Loucy (cell line): ENCODE results near the gene CDH4.

Experiments
- H2AFZ ChIP-seq: fragments of 200-600 bp; sonication (generic); 2 replicates; pipeline ENCODE4 v1.6.0; 2016; ENCODE audit warnings: antibody characterized with exemption, mild to moderate bottlenecking, low read length, moderate library complexity
- H3F3A ChIP-seq: fragments of 200-600 bp; 2 replicates; pipeline ENCODE4 v1.6.0; 2016; ENCODE audit warnings: antibody characterized with exemption, low read depth, mild to moderate bottlenecking
- H3K27me3 ChIP-seq: fragments of 200-600 bp; sonication (generic); 2 replicates; pipeline ENCODE4 v1.6.1; 2014; ENCODE audit warnings: low read length, mild to moderate bottlenecking; ENCODE audit not compliant: insufficient read depth, poor library complexity, severe bottlenecking
- H3K36me3 ChIP-seq: fragments of 200-600 bp; sonication (generic); 2 replicates; pipeline ENCODE4 v1.6.1; 2016; ENCODE audit warnings: low read length; ENCODE audit not compliant: insufficient read depth
- H3K4me1 ChIP-seq: fragments of 200-600 bp; sonication (generic); 2 replicates; pipeline ENCODE4 v1.5.1; 2014; ENCODE audit warnings: low read length, mild to moderate bottlenecking; ENCODE audit not compliant: insufficient read depth, poor library complexity, severe bottlenecking
- H3K4me2 ChIP-seq: fragments of 200-600 bp; sonication (generic); 2 replicates; pipeline ENCODE4 v1.6.0; 2014; ENCODE audit warnings: antibody characterized with exemption, low read length, low read depth, mild to moderate bottlenecking; ENCODE audit not compliant: poor library complexity, severe bottlenecking
- H3K4me3 ChIP-seq: fragments of 200-600 bp; sonication (generic); 2 replicates; pipeline ENCODE4 v1.5.1; 2014; ENCODE audit warnings: low read length, mild to moderate bottlenecking, mixed read lengths; ENCODE audit not compliant: poor library complexity, severe bottlenecking
- H3K79me2 ChIP-seq: fragments of 200-600 bp; sonication (generic); 2 replicates; pipeline ENCODE4 v1.6.1; 2014; ENCODE audit warnings: low read length; ENCODE audit not compliant: insufficient read depth
- H3K9ac ChIP-seq: fragments of 200-600 bp; sonication (generic); 2 replicates; pipeline ENCODE4 v1.6.0; 2014; ENCODE audit warnings: mild to moderate bottlenecking, low read depth, low read length, moderate library complexity; ENCODE audit not compliant: poor library complexity, severe bottlenecking
- H3K9me2 ChIP-seq: fragments of 200-600 bp; sonication (generic); replicated peaks from 2 replicates; pipeline ENCODE4 v1.6.1; 2016; ENCODE audit warnings: low read depth, low read length, mixed read lengths
- H3K9me3 ChIP-seq: fragments of 200-600 bp; sonication (generic); 2 replicates; pipeline ENCODE4 v1.6.1; 2014; ENCODE audit warnings: mild to moderate bottlenecking, antibody characterized with exemption, low read length, low read depth; ENCODE audit not compliant: insufficient read depth
- H4K20me1 ChIP-seq: fragments of 200-600 bp; sonication (generic); 2 replicates; pipeline ENCODE4 v1.6.0; 2014; ENCODE audit warnings: antibody characterized with exemption, low read length, mild to moderate bottlenecking; ENCODE audit not compliant: insufficient read depth, poor library complexity, severe bottlenecking
- CTCF ChIP-seq: fragments of 200-600 bp; sonication (generic); conservative IDR thresholded peaks from 2 replicates; pipeline ENCODE4 v1.5.1; 2014; ENCODE audit warnings: mild to moderate bottlenecking, antibody characterized with exemption, low read length
- EZH2phosphoT487 ChIP-seq: fragments of 200-600 bp; IDR thresholded peaks from 2 replicates; pipeline ENCODE4 v1.6.1; 2018; ENCODE audit warnings: antibody characterized with exemption, mild to moderate bottlenecking, moderate library complexity, borderline replicate concordance

Gene CDH4

DNA sequence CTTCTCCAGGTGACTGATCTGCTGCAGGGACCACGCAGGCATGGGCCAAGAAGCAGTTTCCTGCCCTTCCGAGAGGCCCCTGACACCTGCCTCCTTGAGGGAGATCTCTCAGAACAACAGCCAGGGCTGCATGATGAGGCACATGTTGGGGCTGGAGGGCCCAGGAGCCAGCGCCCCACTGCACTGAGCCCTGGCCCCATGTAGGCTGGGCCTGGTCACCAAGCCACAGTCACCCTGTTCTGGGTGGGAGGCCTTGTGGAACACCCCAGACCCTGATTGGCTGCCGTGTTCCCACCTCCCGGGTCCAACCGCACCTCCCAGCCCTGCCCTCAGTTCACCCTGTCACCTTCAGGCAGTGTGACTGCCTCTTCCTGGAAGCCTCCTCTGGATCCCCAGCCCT is 639.4 kb downstream of the CDH4 start:
- peak overlapping the region; percentile 17 for H3K4me2 ChIP-seq
- H3K9me2 ChIP-seq, result no peaks in the 10 kb centered on the region
- no peaks in the 10 kb centered on the region for H3K79me2 ChIP-seq
- no peak overlapping the region for H3K4me3 ChIP-seq
- no peaks in the 10 kb centered on the region for H3F3A ChIP-seq
- H3K4me1 ChIP-seq, result peaks cover 18% of the 10 kb centered on the region
- H4K20me1 ChIP-seq, result no peaks in the 10 kb centered on the region
- H3K27me3 ChIP-seq, result no peaks in the 10 kb centered on the region
- peak overlapping the region; percentile 2 for H3K9ac ChIP-seq
- no peaks in the 10 kb centered on the region for H3K9me3 ChIP-seq
- no peaks in the 10 kb centered on the region; the same call in 1 of the 2 replicates for H3K36me3 ChIP-seq
- H2AFZ ChIP-seq, result no peak overlapping the region
- no peak for TF ChIP-seq CTCF
- no peak for TF ChIP-seq EZH2phosphoT487

DNA sequence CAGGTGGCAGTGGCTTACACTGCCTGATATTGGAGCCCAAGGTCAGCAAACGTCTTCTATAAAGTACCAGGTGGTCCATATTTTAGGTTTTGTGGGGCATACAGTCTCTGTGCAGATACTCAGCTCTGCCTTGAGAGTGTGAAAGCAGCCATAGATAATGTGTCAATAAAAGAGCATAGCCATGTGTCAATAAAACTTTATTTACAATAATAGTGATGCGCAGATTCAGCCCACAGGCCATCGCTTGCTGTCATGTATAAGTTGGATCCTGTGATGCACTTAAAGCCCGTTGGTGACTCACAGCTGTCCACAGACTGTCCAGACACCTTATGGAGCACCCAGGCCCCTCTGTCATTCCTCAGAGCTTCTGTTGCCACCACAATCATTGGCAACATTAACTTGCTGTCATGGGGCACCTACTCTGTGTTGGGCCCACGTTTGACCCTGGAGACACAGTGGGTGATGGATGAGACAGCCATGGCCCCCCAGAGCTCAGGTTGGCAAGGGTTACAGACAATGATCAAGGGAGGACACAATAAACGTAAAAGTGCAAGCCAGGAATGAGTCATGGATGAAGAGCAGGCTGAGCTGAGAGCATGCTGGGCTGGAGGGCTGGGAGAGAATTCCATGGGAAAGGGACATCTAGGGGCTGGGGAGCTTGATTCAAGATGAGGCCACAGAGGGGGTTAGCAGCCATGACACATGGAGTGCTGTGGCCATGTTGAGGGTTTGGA is 640.0 kb downstream of the CDH4 start:
- Histone ChIP-seq H3K79me2 (no peaks in the 10 kb centered on the region), H4K20me1 (no peaks in the 10 kb centered on the region), H3K27me3 (no peaks in the 10 kb centered on the region), H3K9ac (no peak overlapping the region), H3K4me3 (no peak overlapping the region), H3K9me3 (no peaks in the 10 kb centered on the region), H3K4me1 (peaks cover 12% of the 10 kb centered on the region), H2AFZ (no peak overlapping the region), H3K9me2 (no peaks in the 10 kb centered on the region), H3K36me3 (no peaks in the 10 kb centered on the region; the same call in 1 of the 2 replicates), H3K4me2 (no peak overlapping the region), H3F3A (no peaks in the 10 kb centered on the region)
- no peak for TF ChIP-seq EZH2phosphoT487
- TF ChIP-seq CTCF, result no peak

DNA sequence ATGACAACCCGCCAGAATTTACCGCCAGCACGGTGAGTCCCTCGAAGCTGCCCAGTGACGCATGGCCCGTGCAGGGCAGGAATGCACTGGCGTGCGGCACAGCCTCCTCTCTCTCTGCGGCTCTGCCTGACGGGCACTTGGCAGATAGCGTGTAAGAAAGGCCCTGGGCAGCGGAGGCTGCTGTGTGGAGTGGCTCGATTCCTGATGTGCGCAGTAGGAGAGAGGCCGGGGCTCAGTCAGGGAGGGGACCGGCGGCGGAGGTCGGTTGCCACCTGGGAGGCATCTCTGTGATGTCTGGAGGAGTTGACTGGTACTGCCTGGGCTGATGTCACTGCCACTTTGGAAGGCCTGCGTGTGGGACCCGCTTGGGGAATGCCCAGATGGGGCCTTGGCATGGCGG is 643.0 kb downstream of the CDH4 start:
- no peak overlapping the region for H2AFZ ChIP-seq

More for the DNA sequence above, 643.0 kb downstream of the CDH4 start:
- no peak overlapping the region for H3K9ac ChIP-seq
- no peaks in the 10 kb centered on the region for H3F3A ChIP-seq
- H3K4me3 ChIP-seq, result no peak overlapping the region
- no peaks in the 10 kb centered on the region for H3K9me2 ChIP-seq
- peaks cover 11% of the 10 kb centered on the region for H3K4me1 ChIP-seq
- no peaks in the 10 kb centered on the region for H3K27me3 ChIP-seq
- H3K79me2 ChIP-seq, result no peaks in the 10 kb centered on the region
- H3K9me3 ChIP-seq, result no peaks in the 10 kb centered on the region
- no peaks in the 10 kb centered on the region; the same call in 1 of the 2 replicates for H3K36me3 ChIP-seq
- no peak for TF ChIP-seq EZH2phosphoT487
- TF ChIP-seq CTCF, result no peak
- H4K20me1 ChIP-seq, result no peaks in the 10 kb centered on the region
- no peak overlapping the region for H3K4me2 ChIP-seq
